GM13977 (cell line): Measurements from ENCODE around the gene WDR4.
"Not testable (repeated sequence)": the region's sequence is repeated elsewhere in the genome, so short reads cannot be mapped to it uniquely, and the experiment has no call there.

Experiments
- DNase-seq: peaks from one replicate; pipeline ENCODE4 v3.0.0; 2012; ENCODE audit warnings: low spot score
- CTCF ChIP-seq: IDR thresholded peaks from 2 replicates; pipeline ENCODE4 v1.5.1; 2012; ENCODE audit warnings: mild to moderate bottlenecking, control low read depth; ENCODE audit not compliant: insufficient read depth; ENCODE audit errors: extremely low read depth, missing control alignments
- in situ Hi-C: fragments of 300-500 bp; cut with MboI; formaldehyde crosslinking; loops from one replicate; pipeline ENCODE4 v1.12.0; 2022; ENCODE audit warnings: low sequenced_read_pairs, low pct_unique_long_range_greater_than_20kb, mixed read lengths, inconsistent platforms; ENCODE audit not compliant: unreplicated experiment

WDR4 gene

GRCh38 chr21:42848932-42849758 lies 30.2 kb downstream of the WDR4 start:
- DNase-seq, result no peak
- in situ Hi-C loops, result no loop called here
- no peak for TF ChIP-seq CTCF

DNA sequence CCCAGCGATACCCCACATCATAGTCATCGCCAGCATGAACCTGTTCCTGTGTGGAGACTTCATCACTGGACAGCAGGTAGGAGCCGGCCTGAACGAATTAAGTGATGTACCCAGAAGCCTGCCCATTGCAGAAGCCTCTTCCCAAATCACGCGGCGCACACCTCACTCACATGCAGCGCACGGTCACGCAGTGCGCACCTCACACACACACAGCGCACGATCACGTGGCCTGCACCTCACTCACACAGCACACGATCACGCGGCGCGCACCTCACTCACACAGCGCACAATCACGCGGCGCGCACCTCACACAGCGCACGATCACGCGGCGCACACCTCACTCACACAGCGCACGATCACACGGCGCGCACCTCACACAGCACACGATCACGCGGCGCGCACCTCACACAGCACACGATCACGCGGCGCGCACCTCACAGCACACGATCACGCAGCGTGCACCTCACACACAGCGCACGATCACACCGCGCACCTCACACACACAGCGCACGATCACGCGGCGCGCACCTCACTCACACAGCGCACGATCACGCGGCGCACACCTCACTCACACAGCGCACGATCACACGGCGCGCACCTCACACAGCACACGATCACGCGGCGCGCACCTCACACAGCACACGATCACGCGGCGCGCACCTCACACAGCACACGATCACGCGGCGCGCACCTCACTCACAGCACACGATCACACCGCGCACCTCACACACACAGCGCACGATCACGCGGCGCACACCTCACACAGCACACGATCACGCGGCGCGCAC lies 31.0 kb downstream of the WDR4 start:
- in situ Hi-C loops, DNase-seq: not testable (repeated sequence)

GRCh38 chr21:42847726-42848125 lies 31.6 kb downstream of the WDR4 start:
- no peak for DNase-seq
- in situ Hi-C loops, result no loop called here
- TF ChIP-seq CTCF, result no peak

- no peak for DNase-seq
- in situ Hi-C loops, result no loop called here
- TF ChIP-seq CTCF, result no peak
Measured at GRCh38 chr21:42847051-42847707, 32.2 kb downstream of the WDR4 start.

DNA sequence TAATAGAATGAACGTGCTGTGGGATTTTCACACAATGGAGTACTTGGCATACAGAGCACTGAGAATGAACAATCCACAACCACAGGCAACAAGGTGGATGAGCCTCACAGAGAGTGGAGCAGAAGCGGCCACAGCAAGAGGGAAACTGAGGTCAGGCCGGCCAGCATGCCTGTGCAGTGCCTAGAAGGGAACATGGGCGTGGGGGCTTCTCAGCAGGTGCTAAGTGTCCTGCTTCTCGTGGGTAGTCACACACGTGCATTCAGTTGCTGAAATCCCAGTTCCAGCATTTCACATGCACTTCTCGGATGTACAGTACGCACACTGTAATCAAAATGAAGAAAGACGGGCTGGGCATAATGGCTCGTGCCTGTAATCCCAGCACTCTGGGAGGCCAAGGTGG lies 33.1 kb downstream of the WDR4 start:
- no peak for TF ChIP-seq CTCF
- in situ Hi-C loops, result no loop called here
- DNase-seq, result no peak

DNA sequence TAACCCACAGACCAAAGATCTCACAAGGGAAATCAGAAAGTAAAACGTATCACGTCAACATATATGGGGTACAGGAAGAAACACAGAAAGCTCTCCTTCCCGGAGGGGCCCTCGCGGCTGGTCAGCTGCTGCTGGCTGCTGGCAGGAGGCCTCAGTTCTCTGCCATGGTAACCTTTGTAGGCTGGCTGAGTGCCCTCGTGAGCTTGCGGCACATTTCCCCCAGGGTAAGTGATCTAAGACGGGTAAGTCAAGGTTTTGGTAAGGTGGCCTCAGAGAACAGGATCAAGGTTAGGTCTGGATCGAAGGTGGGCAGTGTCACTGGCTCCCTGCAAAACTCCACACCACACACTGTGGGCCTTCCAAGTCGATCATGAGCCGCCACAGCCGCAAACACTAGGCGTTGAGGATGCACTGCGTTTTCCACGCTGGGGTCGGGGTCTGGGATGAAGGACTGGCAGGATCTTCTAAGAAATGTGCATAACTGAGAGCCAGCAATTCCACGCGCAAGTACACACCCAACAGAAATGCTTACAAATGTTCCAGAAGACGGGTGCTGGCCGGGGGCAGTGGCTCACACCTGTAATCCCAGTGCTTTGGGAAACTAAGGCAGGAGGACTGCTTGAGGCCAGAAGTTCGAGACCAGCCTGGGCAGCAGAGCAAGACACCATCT lies 33.9 kb downstream of the WDR4 start:
- TF ChIP-seq CTCF, result no peak
- no peak for DNase-seq
- in situ Hi-C loops, result no loop called here
